WERI-Rb-1 (cell line): Measurements from ENCODE around the gene GPR33.

Source experiments
- DNase-seq: peaks from one replicate; pipeline ENCODE4 v3.0.0-alpha.2; 2020
- H3K27ac ChIP-seq: fragments of 250-450 bp; sonication (Bioruptor Pico); 2 replicates; pipeline ENCODE4 v1.5.1; 2020; ENCODE audit warnings: mild to moderate bottlenecking, moderate library complexity
- H3K27me3 ChIP-seq: fragments of 250-450 bp; sonication (Bioruptor Pico); 2 replicates; pipeline ENCODE4 v1.5.1; 2021; ENCODE audit warnings: mild to moderate bottlenecking, low read depth, moderate library complexity; ENCODE audit not compliant: insufficient read depth, severe bottlenecking
- H3K36me3 ChIP-seq: fragments of 250-450 bp; sonication (Bioruptor Pico); 2 replicates; pipeline ENCODE4 v1.5.1; 2020; ENCODE audit warnings: mild to moderate bottlenecking, moderate library complexity
- H3K4me3 ChIP-seq: 2 replicates; pipeline ENCODE4 v1.5.1; 2011; ENCODE audit warnings: low read depth, mild to moderate bottlenecking, control low read depth, low read length
- H3K9me3 ChIP-seq: fragments of 250-450 bp; sonication (Bioruptor Pico); 2 replicates; pipeline ENCODE4 v1.5.1; 2021; ENCODE audit warnings: mild to moderate bottlenecking, moderate library complexity; ENCODE audit not compliant: severe bottlenecking
- CTCF ChIP-seq: IDR thresholded peaks from 2 replicates; pipeline ENCODE4 v1.5.1; 2011; ENCODE audit warnings: low read depth, mild to moderate bottlenecking, control low read depth, inconsistent platforms, low read length

The GPR33 gene

GRCh38 chr14:31456841-31457664, 30.8 kb downstream of the GPR33 start, which contains the start of gene DTD2:
Gene DTD2, minus strand, starts transcription at chr14:31457506. Its CDS starts 113 bp downstream, at chr14:31457393.
- peak within 1 kb of the TSS; percentile 69 for H3K4me3 ChIP-seq
- no peak for TF ChIP-seq CTCF

DNA sequence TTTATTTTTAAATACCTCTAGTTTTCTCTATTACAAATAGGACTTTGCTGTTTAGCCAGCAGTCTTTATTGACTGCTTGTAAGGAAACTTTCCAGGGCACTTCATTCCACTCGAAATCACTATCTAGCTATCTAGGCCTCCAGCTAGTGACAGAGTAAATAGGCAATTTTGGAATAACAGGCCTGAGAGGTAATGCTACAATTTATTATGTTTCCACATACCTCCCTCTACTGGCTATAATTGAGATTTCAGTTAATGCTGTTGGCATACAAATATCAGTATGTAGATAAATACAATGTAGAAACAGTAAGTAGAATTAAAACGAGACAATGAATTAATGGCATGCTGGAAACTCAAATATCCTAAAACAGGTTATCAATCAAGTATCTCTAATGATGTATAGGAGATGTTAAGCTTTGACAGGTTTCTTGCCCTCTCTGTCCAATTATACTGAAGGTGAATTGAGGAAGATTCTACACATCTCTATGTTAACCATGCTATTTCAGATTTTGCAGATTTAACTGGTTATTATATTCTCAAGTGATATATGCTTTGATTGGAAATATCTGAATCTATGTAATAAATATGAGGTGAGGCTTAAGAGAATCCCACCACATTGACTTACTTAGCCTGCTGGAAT, 37.7 kb downstream of the GPR33 start:
- Histone ChIP-seq H3K36me3 (peaks cover 6% of the 10 kb centered on the region), H3K27me3 (no peaks in the 10 kb centered on the region), H3K27ac (no peak overlapping the region), H3K9me3 (no peaks in the 10 kb centered on the region), H3K4me3 (no peak overlapping the region)
- DNase-seq, result no peak
- 0 out of 2 replicates have a peak, but pooled peaks have one; percentile 22 for TF ChIP-seq CTCF

More at GRCh38 chr14:31456841-31457664, 30.8 kb downstream of the GPR33 start, which contains the start of gene DTD2:
- Histone ChIP-seq H3K36me3 (no peaks in the 10 kb centered on the region; the same call in 1 of the 2 replicates), H3K27me3 (no peaks in the 10 kb centered on the region), H3K9me3 (no peaks in the 10 kb centered on the region), H3K27ac (peak within 1 kb of the TSS; percentile 96)
- DNase-seq, result peak; percentile 94

- DNase-seq, result no peak
- Histone ChIP-seq H3K4me3 (no peak overlapping the region), H3K36me3 (peaks cover 6% of the 10 kb centered on the region), H3K27ac (no peak overlapping the region), H3K27me3 (no peaks in the 10 kb centered on the region), H3K9me3 (no peaks in the 10 kb centered on the region)
- TF ChIP-seq CTCF, result no peak
Observed at GRCh38 chr14:31449136-31449535, 38.7 kb downstream of the GPR33 start.

GRCh38 chr14:31445703-31446102, 42.1 kb downstream of the GPR33 start:
- no peak for DNase-seq
- no peak overlapping the region for H3K27ac ChIP-seq
- H3K4me3 ChIP-seq, result no peak overlapping the region
- no peaks in the 10 kb centered on the region for H3K27me3 ChIP-seq
- no peaks in the 10 kb centered on the region; the same call in 1 of the 2 replicates for H3K36me3 ChIP-seq
- H3K9me3 ChIP-seq, result no peaks in the 10 kb centered on the region
- TF ChIP-seq CTCF, result no peak

- no peaks in the 10 kb centered on the region for H3K27me3 ChIP-seq
- no peaks in the 10 kb centered on the region for H3K9me3 ChIP-seq
- DNase-seq, result no peak
- no peak overlapping the region for H3K4me3 ChIP-seq
- TF ChIP-seq CTCF, result no peak
- no peaks in the 10 kb centered on the region for H3K36me3 ChIP-seq
- no peak overlapping the region for H3K27ac ChIP-seq
Observed at GRCh38 chr14:31442284-31442683, 45.6 kb downstream of the GPR33 start.
